ENCODE data around the gene CCL16.

DNA sequence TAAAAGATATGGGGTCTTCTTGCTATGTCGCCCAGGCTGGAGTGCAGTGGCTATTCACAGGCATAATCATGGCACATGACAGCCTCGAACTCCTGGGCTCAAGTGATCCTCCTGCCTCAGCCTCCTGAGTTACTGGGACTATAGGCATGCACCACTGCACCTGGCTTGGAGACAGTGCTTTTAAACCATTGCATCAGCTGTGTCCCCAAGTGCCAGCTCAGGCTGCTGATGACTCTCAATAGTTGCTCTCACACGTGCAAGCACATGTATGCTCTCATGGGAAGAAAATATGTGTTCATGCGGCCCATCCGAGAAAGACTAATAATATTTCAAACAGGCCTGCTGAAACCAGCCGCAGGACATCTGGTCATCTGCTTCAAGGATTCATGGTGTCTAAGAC, 8.8 kb downstream of the CCL16 start:
- TF ChIP-seq GATA1 (IDR thresholded peaks at IDR 0.05; ENCODE audit: low read depth, low read length): no peak
- no peak for TF ChIP-seq POLR2A (IDR thresholded peaks at IDR 0.05; ENCODE audit: low read length)

Measured in erythroblast (primary cell).